GM19193 (cell line): Measurements from ENCODE around the gene CCDC92.

ENCODE experiments used
- POLR2A ChIP-seq: IDR thresholded peaks from 4 replicates; pipeline ENCODE4 v1.6.1; 2011; ENCODE audit not compliant: insufficient read depth, insufficient read length; ENCODE audit errors: extremely low read depth

CCDC92 gene

GRCh38 chr12:123902821-123903220, 69.8 kb downstream of the CCDC92 start:
- TF ChIP-seq POLR2A, result no peak

GRCh38 chr12:123900871-123901376, 71.7 kb downstream of the CCDC92 start:
- TF ChIP-seq POLR2A, result no peak

- TF ChIP-seq POLR2A, result no peak
Measured at GRCh38 chr12:123899368-123899767, 73.3 kb downstream of the CCDC92 start.

GRCh38 chr12:123898673-123899072, 74.0 kb downstream of the CCDC92 start:
- TF ChIP-seq POLR2A, result no peak

GRCh38 chr12:123897221-123897620, 75.4 kb downstream of the CCDC92 start:
- TF ChIP-seq POLR2A, result no peak

- no peak for TF ChIP-seq POLR2A
Measured at GRCh38 chr12:123896767-123897166, 75.9 kb downstream of the CCDC92 start.

- no peak for TF ChIP-seq POLR2A
Measured at GRCh38 chr12:123895451-123895850, 77.2 kb downstream of the CCDC92 start.

GRCh38 chr12:123894823-123895345, 77.7 kb downstream of the CCDC92 start:
- TF ChIP-seq POLR2A, result no peak

GRCh38 chr12:123893276-123893675, 79.4 kb downstream of the CCDC92 start:
- TF ChIP-seq POLR2A, result no peak

GRCh38 chr12:123892853-123893252, 79.8 kb downstream of the CCDC92 start:
- no peak for TF ChIP-seq POLR2A

GRCh38 chr12:123892180-123892559, 80.5 kb downstream of the CCDC92 start:
- TF ChIP-seq POLR2A, result no peak

- TF ChIP-seq POLR2A, result no peak
Measured at GRCh38 chr12:123891516-123892179, 81.0 kb downstream of the CCDC92 start.

GRCh38 chr12:123891011-123891410, 81.6 kb downstream of the CCDC92 start:
- no peak for TF ChIP-seq POLR2A

GRCh38 chr12:123890536-123890902, 82.1 kb downstream of the CCDC92 start:
- TF ChIP-seq POLR2A, result no peak

GRCh38 chr12:123889848-123890535, 82.6 kb downstream of the CCDC92 start:
- no peak for TF ChIP-seq POLR2A

- TF ChIP-seq POLR2A, result no peak
Measured at GRCh38 chr12:123888989-123889388, 83.6 kb downstream of the CCDC92 start.
